ENCODE measurements around the gene DNASE2B.

GRCh38 chr1:84415396-84415795 lies 17.1 kb downstream of the DNASE2B start:
- TF ChIP-seq EZH2 (IDR thresholded peaks at IDR 0.05; ENCODE audit: low read length) (no peak), CTCF (optimal IDR thresholded peaks at IDR 0.05 in 1 of 3, IDR thresholded peaks at IDR 0.05 in 1 of 3, conservative IDR thresholded peaks at IDR 0.05 in 1 of 3; ENCODE audit: extremely low read depth in 1 of 3, insufficient read depth in 2 of 3, low read length in 3 of 3) (no peak)
